Liver (tissue), 9 donors: ENCODE measurements around the gene FMN2. TPM values are rescaled to one million over a fixed set of nuclear protein-coding genes. Genes with fewer than 3 reads are reported as not detected.

Source experiments
- DNase-seq: peaks from one replicate; pipeline ENCODE4 v3.0.0-alpha.2; 2017; ENCODE audit warnings: low spot score
- H3K27ac ChIP-seq, 2 donors: one replicate each; pipeline ENCODE4 v1.7.0; 2013; ENCODE audit warnings: inconsistent platforms in 2 of 2, low read length in 2 of 2, control low read depth in 1 of 2, low read depth in 1 of 2, mild to moderate bottlenecking in 1 of 2
- H3K27me3 ChIP-seq, 4 donors: one replicate each; pipeline versions ENCODE4 v1.6.1 to v1.7.0; 2013; ENCODE audit warnings: low read length in 3 of 4, inconsistent platforms in 1 of 4, mild to moderate bottlenecking in 1 of 4, moderate library complexity in 1 of 4; ENCODE audit not compliant: control insufficient read depth in 4 of 4, insufficient read depth in 4 of 4
- H3K36me3 ChIP-seq, 4 donors: one replicate each; pipeline versions ENCODE4 v1.6.1 to v1.7.0; 2013; ENCODE audit warnings: low read length in 3 of 4, mild to moderate bottlenecking in 3 of 4, low read depth in 1 of 4, moderate library complexity in 1 of 4; ENCODE audit not compliant: control insufficient read depth in 4 of 4, insufficient read depth in 3 of 4
- H3K4me1 ChIP-seq, 4 donors: one replicate each; pipeline versions ENCODE4 v1.6.1 to v1.7.0; 2013; ENCODE audit warnings: low read length in 3 of 4, mild to moderate bottlenecking in 3 of 4, moderate library complexity in 1 of 4; ENCODE audit not compliant: control insufficient read depth in 4 of 4, insufficient read depth in 4 of 4
- H3K4me3 ChIP-seq, 3 donors: one replicate each; pipeline versions ENCODE4 v1.6.1 to v1.7.0; 2013; ENCODE audit warnings: low read length in 3 of 3, control low read depth in 1 of 3, low read depth in 1 of 3, mild to moderate bottlenecking in 1 of 3
- H3K9ac ChIP-seq, 2 donors: one replicate each; pipeline ENCODE4 v1.7.0; 2013; ENCODE audit warnings: low read length in 2 of 2, mild to moderate bottlenecking in 2 of 2, moderate library complexity in 2 of 2, control low read depth in 1 of 2, low read depth in 1 of 2
- H3K9me3 ChIP-seq, 4 donors: one replicate each; pipeline versions ENCODE4 v1.6.1 to v1.7.0; 2013; ENCODE audit warnings: low read length in 3 of 4; ENCODE audit not compliant: control insufficient read depth in 4 of 4
- ATF3 ChIP-seq: IDR thresholded peaks from 2 replicates; pipeline ENCODE4 v1.6.1; 2016; ENCODE audit warnings: antibody characterized with exemption
- CTCF ChIP-seq: fragments of 150-350 bp; IDR thresholded peaks from 2 replicates; pipeline ENCODE4 v1.5.1; 2017; ENCODE audit warnings: improper control_type of control experiment, low read depth, low read length; ENCODE audit not compliant: missing input control
- EGR1 ChIP-seq, 2 donors: IDR thresholded peaks; 2 replicates each; pipeline ENCODE4 v1.6.1; 2016 to 2018; ENCODE audit warnings: antibody characterized with exemption in 2 of 2, low read depth in 2 of 2
- FOXA1 ChIP-seq: IDR thresholded peaks from 2 replicates; pipeline ENCODE4 v1.6.1; 2016; ENCODE audit warnings: antibody characterized with exemption
- GABPA ChIP-seq, 2 donors: IDR thresholded peaks in 1 of 2; conservative IDR thresholded peaks in 1 of 2; 2 replicates each; pipeline ENCODE4 v1.6.1; 2016; ENCODE audit warnings: antibody characterized with exemption in 2 of 2, mild to moderate bottlenecking in 1 of 2, moderate library complexity in 1 of 2
- HNF4A ChIP-seq, 2 donors: conservative IDR thresholded peaks; 2 replicates each; pipeline ENCODE4 v1.6.1; 2016; ENCODE audit warnings: antibody characterized with exemption in 2 of 2, mild to moderate bottlenecking in 2 of 2
- HNF4G ChIP-seq: IDR thresholded peaks from 2 replicates; pipeline ENCODE4 v1.6.1; 2016; ENCODE audit warnings: antibody characterized with exemption
- JUND ChIP-seq, 2 donors: IDR thresholded peaks; 2 replicates each; pipeline ENCODE4 v1.6.1; 2016; ENCODE audit warnings: antibody characterized with exemption in 2 of 2
- MAX ChIP-seq: IDR thresholded peaks from 2 replicates; pipeline ENCODE4 v1.6.1; 2016; ENCODE audit warnings: antibody characterized with exemption
- NR2F2 ChIP-seq: IDR thresholded peaks from 2 replicates; pipeline ENCODE4 v1.6.1; 2016; ENCODE audit warnings: antibody characterized with exemption
- RAD21 ChIP-seq, 2 donors: IDR thresholded peaks; 2 replicates each; pipeline ENCODE4 v1.6.1; 2016; ENCODE audit warnings: antibody characterized with exemption in 2 of 2, mild to moderate bottlenecking in 2 of 2
- REST ChIP-seq: IDR thresholded peaks from 2 replicates; pipeline ENCODE4 v1.6.1; 2016; ENCODE audit warnings: antibody characterized with exemption, mild to moderate bottlenecking
- SP1 ChIP-seq: IDR thresholded peaks from 2 replicates; pipeline ENCODE4 v1.6.1; 2018; ENCODE audit warnings: antibody characterized with exemption, mild to moderate bottlenecking
- TAF1 ChIP-seq: conservative IDR thresholded peaks from 2 replicates; pipeline ENCODE4 v1.6.1; 2016; ENCODE audit warnings: antibody characterized with exemption, mild to moderate bottlenecking
- YY1 ChIP-seq: IDR thresholded peaks from 2 replicates; pipeline ENCODE4 v1.6.1; 2016; ENCODE audit warnings: antibody characterized with exemption, mild to moderate bottlenecking
- ZBTB33 ChIP-seq: IDR thresholded peaks from 2 replicates; pipeline ENCODE4 v1.6.1; 2016; ENCODE audit warnings: antibody characterized with exemption
- WGBS: extraction: QIAGEN DNeasy Blood & Tissue Kit; methylation state at CpG from one replicate; pipeline ENCODE4 v1.1.7; 2013; 5-methylcytosine and 5-hydroxymethylcytosine counted together
- polyA plus RNA-seq, 2 donors: library from polyadenylated mRNA; stranded (reverse) in 1 of 2; unstranded in 1 of 2; fragments of 200-250 nt in 1 of 2; fragments of >200 nt in 1 of 2; fragmentation: Nextera tagmentation in 1 of 2; extraction: Ambion mirVana in 1 of 2; gene quantifications; one replicate each; pipeline versions ENCODE4 v1.2.1 to v1.2.3, GENCODE V29; 2013 to 2015
- total RNA-seq, 2 donors: library from RNA; depleted of rRNA; stranded (reverse); fragments of >200 nt; gene quantifications; one replicate each; pipeline ENCODE4 v1.2.3, GENCODE V29; 2014
- donor health status: healthy.
- donor health status: healthy.
- donor health status: healthy.
- donor health status: healthy.
- donor health status: healthy.

The FMN2 gene
- total and polyA plus RNA-seq, 4 donors: 0.17 TPM; not detected in 3

- no peak overlapping the region for H3K27ac ChIP-seq
- H3K9ac ChIP-seq: no peak overlapping the region
- no peak overlapping the region for H3K4me3 ChIP-seq
- TF ChIP-seq TAF1 (no peak), GABPA (IDR thresholded peaks at IDR 0.05 in 1 of 2, conservative IDR thresholded peaks at IDR 0.05 in 1 of 2) (no peak), HNF4G (no peak), NR2F2 (no peak), YY1 (no peak), SP1 (no peak), RAD21 (IDR thresholded peaks at IDR 0.05) (no peak), JUND (IDR thresholded peaks at IDR 0.05) (no peak), EGR1 (IDR thresholded peaks at IDR 0.05; ENCODE audit: low read depth in 2 of 2) (no peak), ATF3 (no peak), ZBTB33 (no peak), REST (no peak), CTCF (no peak)
- peaks cover 0 to 2% (median 0%) of the 10 kb centered on the region in 4 donors for H3K9me3 ChIP-seq
- no peak for DNase-seq
- H3K36me3 ChIP-seq: no peaks in the 10 kb centered on the region
- H3K27me3 ChIP-seq: peaks cover 0 to 8% (median 2%) of the 10 kb centered on the region in 4 donors
- no peaks in the 10 kb centered on the region for H3K4me1 ChIP-seq
- 59% methylated on average over 8 of the region's 8 CpGs for WGBS
Observed at GRCh38 chr1:240084749-240085148, 6.9 kb upstream of the FMN2 start.

GRCh38 chr1:240086726-240087125, 5.0 kb upstream of the FMN2 start:
- no peak overlapping the region for H3K4me3 ChIP-seq
- peaks cover 0 to 3% (median under 1%) of the 10 kb centered on the region in 4 donors for H3K4me1 ChIP-seq
- no peak for DNase-seq
- peaks cover 0 to 10% (median 4%) of the 10 kb centered on the region in 4 donors for H3K27me3 ChIP-seq
- WGBS: 59% methylated on average over 1 of the region's 1 CpG
- no peak overlapping the region for H3K9ac ChIP-seq
- TF ChIP-seq NR2F2 (no peak), ZBTB33 (no peak), MAX (no peak), GABPA (IDR thresholded peaks at IDR 0.05 in 1 of 2, conservative IDR thresholded peaks at IDR 0.05 in 1 of 2) (no peak), HNF4A (conservative IDR thresholded peaks at IDR 0.05) (no peak), YY1 (no peak), ATF3 (no peak), REST (no peak), TAF1 (no peak), RAD21 (IDR thresholded peaks at IDR 0.05) (no peak), FOXA1 (no peak), JUND (IDR thresholded peaks at IDR 0.05) (no peak)
- H3K27ac ChIP-seq: no peak overlapping the region
- no peaks in the 10 kb centered on the region for H3K36me3 ChIP-seq
- peaks cover 0 to 2% (median 0%) of the 10 kb centered on the region in 4 donors for H3K9me3 ChIP-seq
